GM18505 (cell line): Measurements from ENCODE around the gene TRIM49D1.
"Not testable (repeated sequence)": the region's sequence is repeated elsewhere in the genome, so short reads cannot be mapped to it uniquely, and the experiment has no call there.

Experiments
- ATAC-seq: cut with Tn5 transposase; IDR thresholded peaks from one replicate; pipeline ENCODE4 v1.9.1; 2021; ENCODE audit not compliant: unreplicated experiment
- POLR2A ChIP-seq: IDR thresholded peaks from 4 replicates; pipeline ENCODE4 v1.6.1; 2011; ENCODE audit warnings: borderline replicate concordance; ENCODE audit not compliant: insufficient read depth, insufficient read length; ENCODE audit errors: extremely low read depth

TRIM49D1 gene

GRCh38 chr11:89922195-89922660, at the start of gene TRIM49D1:
TRIM49D1 (minus strand) TSS chr11:89922245; CDS start chr11:89917710, 4,535 bp downstream.
- no peak for ATAC-seq

DNA sequence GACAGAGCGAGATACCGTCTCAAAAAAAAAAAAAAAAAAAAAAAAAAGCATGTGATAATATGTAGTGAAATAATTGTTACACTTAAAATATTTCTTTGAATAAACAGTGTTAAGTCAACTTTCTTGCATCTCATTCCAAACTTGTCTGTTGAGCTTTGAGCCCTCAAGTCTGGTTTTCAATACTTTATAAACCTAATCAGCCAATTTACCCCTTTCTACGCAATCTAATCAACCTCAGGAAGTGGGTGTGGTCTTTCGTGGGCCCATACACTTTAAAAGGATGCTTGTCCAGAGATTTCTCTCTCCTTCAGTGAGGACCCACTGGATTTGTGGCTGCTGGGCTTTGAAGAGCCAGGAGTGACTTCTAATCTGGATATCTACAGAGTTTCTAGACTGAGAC, 43.7 kb upstream of the TRIM49D1 start, which contains the start of gene TRIM64:
TRIM64 (plus strand) TSS at position 301 of the 400 bp plus-strand sequence. CDS start 2,467 bp downstream, outside the sequence.
- ATAC-seq: not testable (repeated sequence)

More at GRCh38 chr11:89922195-89922660, at the start of gene TRIM49D1:
- no peak for TF ChIP-seq POLR2A

DNA sequence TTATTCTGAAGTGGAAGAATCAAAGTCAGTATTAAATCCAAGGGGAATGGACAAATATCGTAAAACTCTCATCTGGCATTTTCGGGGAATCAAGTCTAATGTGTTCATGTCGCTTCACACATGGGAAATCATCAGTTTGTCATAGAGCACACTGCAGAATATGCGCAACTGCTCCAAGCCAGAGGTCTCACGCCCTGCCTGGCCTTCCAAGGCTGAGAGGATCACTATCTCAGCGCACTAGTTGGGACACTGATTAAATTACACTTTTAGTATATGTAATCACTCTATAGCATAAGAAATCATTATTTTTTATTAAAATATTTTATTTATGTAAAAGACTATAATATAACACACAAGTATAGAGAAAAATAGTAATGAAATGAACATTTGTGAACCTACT, 38.8 kb upstream of the TRIM49D1 start:
- not testable (repeated sequence) for ATAC-seq

DNA sequence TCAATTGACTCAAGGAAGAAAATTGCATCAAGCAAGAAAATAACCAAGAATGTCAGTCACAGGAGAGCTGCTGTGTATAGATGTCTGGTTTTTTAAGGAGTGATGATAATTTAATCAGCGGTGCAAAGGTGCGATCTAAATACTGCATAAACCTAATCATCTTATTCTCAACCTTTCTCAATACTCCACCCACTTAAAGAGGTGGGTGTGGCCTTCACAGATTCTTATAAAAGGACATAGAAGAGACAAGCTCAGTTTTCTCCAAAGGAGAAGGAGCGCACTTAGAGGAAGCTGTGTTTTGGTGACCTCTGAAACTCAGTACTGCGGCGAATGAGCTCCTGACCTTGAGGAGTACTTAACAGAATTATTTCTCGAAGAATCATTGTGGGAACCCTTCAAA, 1.7 kb upstream of the TRIM49D1 start, which contains the start of gene TRIM49D2:
TRIM49D2 (plus strand) TSS at position 301 of the 400 bp plus-strand sequence. CDS start 2,698 bp downstream, outside the sequence.
- ATAC-seq: not testable (repeated sequence)

- not testable (repeated sequence) for ATAC-seq
Observed at GRCh38 chr11:89900809-89901208, 21.2 kb downstream of the TRIM49D1 start.

GRCh38 chr11:89893245-89893644, 28.8 kb downstream of the TRIM49D1 start:
- not testable (repeated sequence) for ATAC-seq

DNA sequence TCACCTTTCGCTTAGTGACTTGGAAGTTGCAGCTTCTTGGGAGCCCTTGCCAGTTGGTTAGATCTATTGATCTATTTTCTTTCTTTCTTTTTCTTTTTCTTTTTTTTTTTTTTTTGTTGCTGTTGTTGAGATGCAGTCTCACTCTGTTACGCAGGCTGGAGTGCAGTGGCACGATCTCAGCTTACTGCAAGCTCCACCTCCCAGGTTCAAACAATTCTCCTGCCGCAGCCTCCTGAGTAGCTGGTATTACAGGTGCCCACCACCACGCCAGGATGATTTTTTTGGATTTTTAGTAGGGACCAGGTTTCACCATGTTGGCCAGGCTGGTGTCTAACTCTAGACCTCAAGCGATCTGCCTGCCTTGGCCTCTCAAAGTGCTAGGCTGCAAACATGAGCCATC, 44.5 kb downstream of the TRIM49D1 start:
- ATAC-seq: not testable (repeated sequence)

GRCh38 chr11:89872588-89872987, 49.5 kb downstream of the TRIM49D1 start:
- ATAC-seq: not testable (repeated sequence)

DNA sequence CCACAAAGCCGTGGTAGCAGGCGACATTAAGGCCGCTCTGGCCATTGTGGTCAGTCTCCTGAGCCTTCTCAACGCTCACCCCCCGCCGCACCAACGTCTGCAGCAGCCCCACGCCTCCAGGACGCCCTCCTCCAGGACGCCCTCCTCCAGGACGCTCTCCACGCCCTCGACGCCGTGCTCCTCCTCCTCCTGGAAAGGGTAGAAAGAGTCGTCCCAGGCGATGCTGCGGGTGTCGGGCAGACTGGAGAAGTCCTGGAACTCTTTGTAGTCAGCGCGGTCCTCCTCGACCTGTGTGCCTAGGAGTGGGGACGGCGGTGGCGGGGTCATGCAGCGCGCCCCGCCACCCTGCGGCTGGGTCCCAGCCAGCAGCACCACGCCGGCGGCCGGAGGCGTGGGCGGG, 56.8 kb downstream of the TRIM49D1 start:
- not testable (repeated sequence) for ATAC-seq

GRCh38 chr11:89863906-89864704, 57.9 kb downstream of the TRIM49D1 start:
- ATAC-seq: not testable (repeated sequence)
